ENCODE measurements around the gene NAA60. TPM values are rescaled to one million over a fixed set of nuclear protein-coding genes. Genes with fewer than 3 reads are reported as not detected.
"Not testable (repeated sequence)": the region's sequence is repeated elsewhere in the genome, so short reads cannot be mapped to it uniquely, and the experiment has no call there.

NAA60 gene
- total and polyA plus RNA-seq, 5 donors from 2014 or later, result 38.8 to 50.0 (median 44.8) TPM

DNA sequence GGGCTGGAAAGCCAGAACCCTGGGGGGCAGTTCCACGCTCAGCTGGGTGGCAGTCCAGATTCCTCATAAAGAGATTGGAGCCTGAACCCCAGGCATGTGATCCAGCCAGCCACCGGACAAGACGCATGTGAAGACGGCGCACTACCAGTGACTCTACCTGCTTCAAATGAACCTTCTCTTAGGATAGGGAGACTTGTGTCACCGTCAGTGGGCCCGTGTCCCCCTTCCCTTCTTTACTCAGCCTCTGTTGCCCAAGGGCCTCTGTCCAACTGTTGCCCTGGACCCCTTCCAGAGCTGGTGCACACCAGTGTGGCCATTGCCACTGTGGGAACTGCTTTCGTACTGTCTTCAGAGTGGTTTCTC lies 75.5 kb downstream of the NAA60 start:
- no peaks in the 10 kb centered on the region for H3K4me1 ChIP-seq (ENCODE audit: control insufficient read depth, insufficient read depth, low read length, poor library complexity, severe bottlenecking)
- H3K4me1 Mint-ChIP-seq, result peaks cover 0 to 4% (median 2%) of the 10 kb centered on the region in 4 donors
- H3K36me3 ChIP-seq (ENCODE audit: control insufficient read depth, insufficient read depth, low read length), result peaks cover 56% of the 10 kb centered on the region
- no peak overlapping the region for H3K27ac ChIP-seq (ENCODE audit: insufficient read depth, low read length, poor library complexity, severe bottlenecking)
- H3K9me3 ChIP-seq (ENCODE audit: control insufficient read depth in 2 of 2, low read length in 2 of 2), result no peaks in the 10 kb centered on the region
- no peak overlapping the region for H3K4me3 ChIP-seq (ENCODE audit: low read depth, low read length)
- no peak overlapping the region for H3K4me3 Mint-ChIP-seq
- ATAC-seq (ENCODE audit: low read depth in 2 of 2) (no peak), DNase-seq (no peak)
- peaks cover 51% of the 10 kb centered on the region for H3K36me3 Mint-ChIP-seq
- no peaks in the 10 kb centered on the region for H3K27me3 Mint-ChIP-seq
- peak overlapping the region in 1 of 3 donors; percentile 46 for H3K27ac Mint-ChIP-seq
- no peaks in the 10 kb centered on the region for H3K9me3 Mint-ChIP-seq
- H3K27me3 ChIP-seq (ENCODE audit: control insufficient read depth, insufficient read depth, low read length), result no peaks in the 10 kb centered on the region

DNA sequence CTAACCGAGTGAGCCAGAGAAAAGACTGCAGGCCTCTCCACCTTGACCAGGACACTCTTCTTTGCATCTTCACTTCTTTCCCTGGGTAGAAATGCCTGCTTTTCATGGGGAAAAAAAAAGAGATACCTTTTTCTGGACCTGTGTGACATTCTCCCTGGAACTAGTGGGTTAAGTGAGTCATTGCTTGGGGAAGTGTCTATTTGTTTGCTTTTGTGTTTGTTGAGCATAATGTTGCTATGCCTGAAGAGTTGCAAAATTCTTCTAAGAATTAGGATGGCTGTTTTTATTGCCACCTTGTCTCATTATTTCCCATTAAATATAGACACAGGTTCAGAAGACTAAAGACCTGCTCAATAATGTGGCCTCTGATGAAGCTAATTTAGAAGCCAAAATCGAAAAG lies 76.1 kb downstream of the NAA60 start:
- peaks cover 52% of the 10 kb centered on the region for H3K36me3 ChIP-seq (ENCODE audit: control insufficient read depth, insufficient read depth, low read length)
- H3K9me3 Mint-ChIP-seq, result no peaks in the 10 kb centered on the region
- H3K4me3 Mint-ChIP-seq, result no peak overlapping the region
- H3K4me1 ChIP-seq (ENCODE audit: control insufficient read depth, insufficient read depth, low read length, poor library complexity, severe bottlenecking), result no peaks in the 10 kb centered on the region
- no peaks in the 10 kb centered on the region for H3K27me3 ChIP-seq (ENCODE audit: control insufficient read depth, insufficient read depth, low read length)
- peaks cover 45% of the 10 kb centered on the region for H3K36me3 Mint-ChIP-seq
- peaks cover 0 to 4% (median under 1%) of the 10 kb centered on the region in 4 donors for H3K4me1 Mint-ChIP-seq
- ATAC-seq (ENCODE audit: low read depth in 2 of 2) (no peak), DNase-seq (no peak)
- H3K27ac ChIP-seq (ENCODE audit: insufficient read depth, low read length, poor library complexity, severe bottlenecking), result no peak overlapping the region
- H3K4me3 ChIP-seq (ENCODE audit: low read depth, low read length), result no peak overlapping the region
- H3K27me3 Mint-ChIP-seq, result no peaks in the 10 kb centered on the region
- peak overlapping the region in 2 of 3 donors; percentile 46 to 85 for H3K27ac Mint-ChIP-seq
- no peaks in the 10 kb centered on the region for H3K9me3 ChIP-seq (ENCODE audit: control insufficient read depth in 2 of 2, low read length in 2 of 2)

DNA sequence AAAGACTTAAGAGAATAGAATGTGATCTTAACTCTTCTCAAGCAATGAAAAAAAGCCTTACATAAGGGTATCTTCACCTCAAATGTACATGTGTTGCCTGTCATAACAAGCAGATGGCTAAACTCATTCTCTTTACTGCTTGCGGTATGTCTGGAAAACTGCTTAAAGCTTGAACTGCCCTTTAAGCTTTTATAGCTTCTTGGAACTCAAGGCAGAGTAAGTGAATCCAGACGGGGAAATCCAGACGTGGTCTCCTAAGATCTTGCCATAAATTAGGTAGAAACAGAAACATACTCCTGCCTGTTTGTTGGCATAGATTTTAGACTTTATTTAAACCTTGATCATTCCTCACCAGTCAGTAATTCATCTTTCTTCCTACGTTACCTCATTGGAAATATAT lies 76.9 kb downstream of the NAA60 start:
- Histone ChIP-seq H3K4me1 (ENCODE audit: control insufficient read depth, insufficient read depth, low read length, poor library complexity, severe bottlenecking) (no peaks in the 10 kb centered on the region), H3K9me3 (ENCODE audit: control insufficient read depth in 2 of 2, low read length in 2 of 2) (no peaks in the 10 kb centered on the region), H3K27me3 (ENCODE audit: control insufficient read depth, insufficient read depth, low read length) (no peaks in the 10 kb centered on the region), H3K27ac (ENCODE audit: insufficient read depth, low read length, poor library complexity, severe bottlenecking) (peak overlapping the region; percentile 1), H3K4me3 (ENCODE audit: low read depth, low read length) (no peak overlapping the region), H3K36me3 (ENCODE audit: control insufficient read depth, insufficient read depth, low read length) (peaks cover 51% of the 10 kb centered on the region)
- H3K4me1 Mint-ChIP-seq, result peaks cover 0 to 4% (median under 1%) of the 10 kb centered on the region in 4 donors
- DNase-seq (no peak), ATAC-seq (ENCODE audit: low read depth in 2 of 2) (no peak)
- H3K27me3 Mint-ChIP-seq, result no peaks in the 10 kb centered on the region
- H3K9me3 Mint-ChIP-seq, result no peaks in the 10 kb centered on the region
- H3K4me3 Mint-ChIP-seq, result no peak overlapping the region
- peaks cover 45% of the 10 kb centered on the region for H3K36me3 Mint-ChIP-seq
- H3K27ac Mint-ChIP-seq, result no peak overlapping the region

DNA sequence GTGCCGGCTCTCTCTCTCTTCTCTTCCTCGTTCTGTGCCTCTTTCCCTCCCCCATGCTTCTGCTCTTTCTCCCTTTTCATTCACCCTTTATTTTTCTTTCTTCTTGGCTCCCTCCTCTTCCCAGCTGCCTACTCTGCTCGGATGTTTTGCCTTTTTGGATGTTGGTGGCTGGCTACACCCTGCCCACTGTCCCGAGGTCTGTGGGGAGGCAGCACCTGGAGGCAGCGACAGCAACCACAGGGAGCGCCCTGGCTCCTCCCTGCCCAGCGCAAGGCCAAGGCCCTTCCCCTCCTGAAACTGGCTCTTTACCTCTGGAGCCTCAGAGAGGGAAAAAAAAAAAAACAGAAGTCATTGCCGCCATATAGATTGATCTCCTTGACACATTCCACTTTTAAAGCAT lies 77.4 kb downstream of the NAA60 start:
- Mint-ChIP-seq H3K27me3 (no peaks in the 10 kb centered on the region), H3K4me3 (no peak overlapping the region), H3K4me1 (peaks cover 0 to 4% (median under 1%) of the 10 kb centered on the region in 4 donors), H3K36me3 (peaks cover 46% of the 10 kb centered on the region), H3K27ac (peak overlapping the region in 2 of 3 donors; percentile 29 to 83), H3K9me3 (no peaks in the 10 kb centered on the region)
- no peak for DNase-seq
- Histone ChIP-seq H3K36me3 (ENCODE audit: control insufficient read depth, insufficient read depth, low read length) (peaks cover 50% of the 10 kb centered on the region), H3K27ac (ENCODE audit: insufficient read depth, low read length, poor library complexity, severe bottlenecking) (peak overlapping the region; percentile 1), H3K27me3 (ENCODE audit: control insufficient read depth, insufficient read depth, low read length) (no peaks in the 10 kb centered on the region), H3K9me3 (ENCODE audit: control insufficient read depth in 2 of 2, low read length in 2 of 2) (no peaks in the 10 kb centered on the region), H3K4me1 (ENCODE audit: control insufficient read depth, insufficient read depth, low read length, poor library complexity, severe bottlenecking) (no peaks in the 10 kb centered on the region), H3K4me3 (ENCODE audit: low read depth, low read length) (no peak overlapping the region)
- ATAC-seq (ENCODE audit: low read depth in 2 of 2), result no peak

DNA sequence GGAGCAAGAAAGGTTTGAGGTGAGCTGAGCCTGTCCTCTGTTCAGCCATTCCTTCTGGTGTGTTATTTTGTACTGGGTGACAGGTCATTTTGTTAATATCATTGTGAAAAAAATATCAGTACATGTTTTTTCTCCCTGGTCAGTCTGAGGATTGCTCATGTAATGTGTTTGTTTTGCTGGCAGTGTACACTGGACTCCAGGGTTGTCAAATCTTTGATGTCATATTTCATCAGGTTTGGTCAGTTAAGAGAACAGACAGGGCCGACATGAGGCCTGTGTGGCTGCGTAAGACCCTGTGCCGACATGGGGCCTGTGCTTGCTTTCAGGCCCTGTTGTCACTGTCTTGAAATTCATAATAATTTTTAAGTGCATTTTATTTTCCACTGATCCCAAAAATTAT lies 79.8 kb downstream of the NAA60 start:
- H3K36me3 ChIP-seq (ENCODE audit: control insufficient read depth, insufficient read depth, low read length), result peaks cover 40% of the 10 kb centered on the region
- no peak for ATAC-seq (ENCODE audit: low read depth in 2 of 2)
- H3K27me3 Mint-ChIP-seq, result no peaks in the 10 kb centered on the region

DNA sequence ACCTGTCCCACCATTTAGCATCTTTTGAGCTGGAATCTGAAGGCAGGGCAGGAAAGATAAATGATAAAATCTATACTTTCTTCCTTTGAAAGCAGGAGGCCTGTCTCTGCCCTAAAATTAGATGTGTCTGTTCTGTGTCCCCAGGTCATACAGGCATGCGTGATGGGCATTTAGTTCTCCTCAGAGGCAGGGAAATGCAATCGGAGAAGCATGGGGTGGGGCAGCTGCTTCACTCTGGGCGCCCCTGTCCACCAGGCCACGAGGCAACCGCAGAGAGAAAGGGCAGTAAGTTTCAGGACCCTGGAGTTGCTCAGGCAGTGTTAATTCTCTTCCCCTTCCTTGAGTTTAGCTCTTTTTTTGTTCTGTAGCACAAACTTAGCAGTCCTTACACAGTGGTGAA lies 82.5 kb downstream of the NAA60 start:
- no peaks in the 10 kb centered on the region for H3K9me3 ChIP-seq (ENCODE audit: control insufficient read depth in 2 of 2, low read length in 2 of 2)

More for the DNA sequence above, 79.8 kb downstream of the NAA60 start:
- Histone ChIP-seq H3K4me1 (ENCODE audit: control insufficient read depth, insufficient read depth, low read length, poor library complexity, severe bottlenecking) (no peaks in the 10 kb centered on the region), H3K27me3 (ENCODE audit: control insufficient read depth, insufficient read depth, low read length) (no peaks in the 10 kb centered on the region), H3K27ac (ENCODE audit: insufficient read depth, low read length, poor library complexity, severe bottlenecking) (no peak overlapping the region), H3K9me3 (ENCODE audit: control insufficient read depth in 2 of 2, low read length in 2 of 2) (no peaks in the 10 kb centered on the region), H3K4me3 (ENCODE audit: low read depth, low read length) (no peak overlapping the region)
- H3K36me3 Mint-ChIP-seq, result peaks cover 34% of the 10 kb centered on the region
- peaks cover 0 to 9% (median 4%) of the 10 kb centered on the region in 4 donors for H3K4me1 Mint-ChIP-seq
- no peak overlapping the region for H3K4me3 Mint-ChIP-seq
- H3K9me3 Mint-ChIP-seq, result no peaks in the 10 kb centered on the region
- no peak for DNase-seq
- no peak overlapping the region for H3K27ac Mint-ChIP-seq

DNA sequence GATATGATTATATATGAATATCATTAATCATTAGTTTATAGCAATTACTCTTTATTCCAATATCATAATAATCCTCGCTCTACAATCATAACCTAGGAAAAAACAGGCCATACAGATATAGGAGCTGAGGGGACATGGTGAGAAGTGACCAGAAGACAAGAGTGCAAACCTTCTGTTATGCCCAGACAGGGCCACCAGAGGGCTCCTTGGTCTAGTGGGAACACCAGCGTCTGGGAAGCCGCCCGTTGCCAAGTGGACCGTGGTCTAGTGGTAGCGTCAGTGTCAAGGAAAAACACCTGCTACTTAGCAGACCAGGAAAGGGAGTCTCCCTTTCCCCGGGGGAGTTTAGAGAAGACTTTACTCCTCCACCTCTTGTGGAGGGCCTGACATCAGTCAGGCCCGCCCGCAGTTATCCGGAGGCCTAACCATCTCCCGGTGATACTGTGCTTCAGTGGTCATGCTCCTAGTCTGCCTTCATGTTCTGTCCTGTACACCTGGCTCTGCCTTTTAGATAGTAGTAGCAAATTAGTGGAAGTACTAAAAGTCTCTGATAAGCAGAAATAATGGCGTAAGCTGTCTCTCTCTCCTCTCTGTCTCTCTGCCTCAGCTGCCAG lies 83.8 kb downstream of the NAA60 start:
- H3K27me3 Mint-ChIP-seq; H3K27ac ChIP-seq (ENCODE audit: insufficient read depth, low read length, poor library complexity, severe bottlenecking); ATAC-seq (ENCODE audit: low read depth in 2 of 2); H3K4me1 ChIP-seq (ENCODE audit: control insufficient read depth, insufficient read depth, low read length, poor library complexity, severe bottlenecking); H3K27me3 ChIP-seq (ENCODE audit: control insufficient read depth, insufficient read depth, low read length); H3K27ac Mint-ChIP-seq; H3K4me3 Mint-ChIP-seq; H3K4me3 ChIP-seq (ENCODE audit: low read depth, low read length); H3K9me3 ChIP-seq (ENCODE audit: control insufficient read depth in 2 of 2, low read length in 2 of 2); H3K9me3 Mint-ChIP-seq: not testable (repeated sequence)
- Mint-ChIP-seq H3K36me3 (peaks cover 20% of the 10 kb centered on the region), H3K4me1 (peaks cover 0 to 12% (median 4%) of the 10 kb centered on the region in 4 donors)
- H3K36me3 ChIP-seq (ENCODE audit: control insufficient read depth, insufficient read depth, low read length), result peaks cover 34% of the 10 kb centered on the region
- DNase-seq, result peak in 2 of 3 donors; percentile 21 to 39

More for the DNA sequence above, 82.5 kb downstream of the NAA60 start:
- peak overlapping the region in 2 of 3 donors; percentile 71 to 82 for H3K27ac Mint-ChIP-seq
- H3K4me3 Mint-ChIP-seq, result no peak overlapping the region
- H3K36me3 ChIP-seq (ENCODE audit: control insufficient read depth, insufficient read depth, low read length), result peaks cover 33% of the 10 kb centered on the region
- H3K36me3 Mint-ChIP-seq, result peaks cover 20% of the 10 kb centered on the region
- H3K4me3 ChIP-seq (ENCODE audit: low read depth, low read length), result no peak overlapping the region
- ATAC-seq (ENCODE audit: low read depth in 2 of 2) (no peak), DNase-seq (no peak)
- no peaks in the 10 kb centered on the region for H3K27me3 ChIP-seq (ENCODE audit: control insufficient read depth, insufficient read depth, low read length)
- H3K4me1 Mint-ChIP-seq, result peaks cover 0 to 12% (median 4%) of the 10 kb centered on the region in 4 donors
- no peaks in the 10 kb centered on the region for H3K27me3 Mint-ChIP-seq
- no peak overlapping the region for H3K27ac ChIP-seq (ENCODE audit: insufficient read depth, low read length, poor library complexity, severe bottlenecking)
- no peaks in the 10 kb centered on the region for H3K9me3 Mint-ChIP-seq
- H3K4me1 ChIP-seq (ENCODE audit: control insufficient read depth, insufficient read depth, low read length, poor library complexity, severe bottlenecking), result no peaks in the 10 kb centered on the region

DNA sequence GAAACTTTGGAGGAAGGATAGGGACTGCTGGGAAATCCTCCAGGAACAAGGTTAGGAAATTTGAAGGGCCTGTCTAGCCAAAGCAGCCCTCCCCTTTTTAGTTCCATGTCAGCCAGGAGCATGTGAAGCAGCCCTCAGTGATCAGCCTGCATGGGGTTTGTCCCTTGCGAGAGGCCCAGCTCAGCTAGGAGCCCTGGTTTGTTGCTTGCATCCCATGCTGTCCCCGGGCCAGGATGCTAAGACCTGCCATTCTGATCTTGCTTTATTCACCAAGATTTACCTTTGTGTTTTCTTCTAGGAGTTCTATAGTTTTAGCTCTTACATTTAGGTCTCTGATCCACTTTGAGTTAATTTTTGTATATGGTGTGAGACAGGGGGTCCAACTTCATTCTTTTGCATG lies 84.9 kb downstream of the NAA60 start:
- H3K27me3 Mint-ChIP-seq, result no peaks in the 10 kb centered on the region
- peak overlapping the region in 2 of 3 donors; percentile 2 to 48 for H3K27ac Mint-ChIP-seq
- Histone ChIP-seq H3K36me3 (ENCODE audit: control insufficient read depth, insufficient read depth, low read length) (peaks cover 30% of the 10 kb centered on the region), H3K4me3 (ENCODE audit: low read depth, low read length) (no peak overlapping the region), H3K27me3 (ENCODE audit: control insufficient read depth, insufficient read depth, low read length) (no peaks in the 10 kb centered on the region), H3K27ac (ENCODE audit: insufficient read depth, low read length, poor library complexity, severe bottlenecking) (no peak overlapping the region), H3K9me3 (ENCODE audit: control insufficient read depth in 2 of 2, low read length in 2 of 2) (no peaks in the 10 kb centered on the region), H3K4me1 (ENCODE audit: control insufficient read depth, insufficient read depth, low read length, poor library complexity, severe bottlenecking) (no peaks in the 10 kb centered on the region)
- no peaks in the 10 kb centered on the region for H3K9me3 Mint-ChIP-seq
- no peak overlapping the region for H3K4me3 Mint-ChIP-seq
- peaks cover 0 to 12% (median 4%) of the 10 kb centered on the region in 4 donors for H3K4me1 Mint-ChIP-seq
- ATAC-seq (ENCODE audit: low read depth in 2 of 2) (no peak), DNase-seq (no peak)
- H3K36me3 Mint-ChIP-seq, result peaks cover 17% of the 10 kb centered on the region
